Fibroblast of lung (primary cell): ENCODE results near the gene OLFM1. TPM values are rescaled to one million over a fixed set of nuclear protein-coding genes. Genes with fewer than 3 reads are reported as not detected.
"Not testable (repeated sequence)": the region's sequence is repeated elsewhere in the genome, so short reads cannot be mapped to it uniquely, and the experiment has no call there.

Experiments
- DNase-seq, 2 donors: peaks; one replicate each; pipeline versions ENCODE4 v3.0.0 to v3.0.0-alpha.2; 2010; ENCODE audit warnings: low read depth in 2 of 2
- H2AFZ ChIP-seq: 2 replicates; pipeline ENCODE4 v1.5.1; 2012; ENCODE audit warnings: low read length, control low read depth, inconsistent platforms
- H3K27ac ChIP-seq: 2 replicates; pipeline ENCODE4 v1.5.1; 2011; ENCODE audit warnings: low read length, control low read depth; ENCODE audit not compliant: insufficient read depth
- H3K27me3 ChIP-seq: 2 replicates; pipeline ENCODE4 v1.5.1; 2011; ENCODE audit warnings: mild to moderate bottlenecking, low read length; ENCODE audit not compliant: control insufficient read depth, insufficient read depth
- H3K36me3 ChIP-seq: 2 replicates; pipeline ENCODE4 v1.5.1; 2011; ENCODE audit warnings: low read length; ENCODE audit not compliant: control insufficient read depth, insufficient read depth
- H3K4me1 ChIP-seq: 2 replicates; pipeline ENCODE4 v1.5.1; 2011; ENCODE audit warnings: low read length; ENCODE audit not compliant: control insufficient read depth, insufficient read depth; ENCODE audit errors: extremely low read depth
- H3K4me2 ChIP-seq: 2 replicates; pipeline ENCODE4 v1.5.1; 2011; ENCODE audit warnings: low read length, control low read depth; ENCODE audit not compliant: insufficient read depth; ENCODE audit errors: extremely low read depth
- H3K4me3 ChIP-seq, 4 experiments: fragments of 200-600 bp in 1 of 4; sonication (generic) in 1 of 4; replicated peaks in 1 of 4; 2 replicates each; pipeline ENCODE4 v1.5.1; 2011 to 2016; ENCODE audit warnings: low read length in 4 of 4, low read depth in 3 of 4, mild to moderate bottlenecking in 3 of 4, control low read depth in 2 of 4, inconsistent platforms in 1 of 4, mixed read lengths in 1 of 4; ENCODE audit not compliant: insufficient read depth in 1 of 4; ENCODE audit errors: control extremely low read depth in 1 of 4
- H3K79me2 ChIP-seq: 2 replicates; pipeline ENCODE4 v1.5.1; 2012; ENCODE audit warnings: mild to moderate bottlenecking, low read length, inconsistent platforms; ENCODE audit not compliant: control insufficient read depth, insufficient read depth
- H3K9ac ChIP-seq: 2 replicates; pipeline ENCODE4 v1.5.1; 2011; ENCODE audit warnings: mild to moderate bottlenecking, low read length, control low read depth; ENCODE audit not compliant: insufficient read depth
- H3K9me3 ChIP-seq: 2 replicates; pipeline ENCODE4 v1.5.1; 2012; ENCODE audit warnings: low read depth, low read length; ENCODE audit not compliant: control insufficient read depth, insufficient read depth
- H4K20me1 ChIP-seq: 2 replicates; pipeline ENCODE4 v1.5.1; 2011; ENCODE audit warnings: low read length; ENCODE audit not compliant: control insufficient read depth, insufficient read depth; ENCODE audit errors: extremely low read depth
- EZH2 ChIP-seq: IDR thresholded peaks from 2 replicates; pipeline ENCODE4 v1.5.1; 2012; ENCODE audit warnings: low read length, control low read depth, mild to moderate bottlenecking; ENCODE audit errors: missing control alignments
- polyA plus RNA-seq, 2 donors: library from polyadenylated mRNA; depleted of rRNA in 1 of 2; stranded (reverse) in 1 of 2; unstranded in 1 of 2; fragments of >200 nt; gene quantifications; 2 replicates each; pipeline ENCODE4 v1.2.1, GENCODE V29; 2011 to 2012; ENCODE audit warnings: missing spikeins in 1 of 2
- total RNA-seq: library from RNA; depleted of rRNA; stranded (reverse); fragments of >200 nt; gene quantifications from 2 replicates; pipeline ENCODE4 v1.2.1, GENCODE V29; 2014
- TF ChIP-seq, protein P1 (sequence below), 2 donors: IDR thresholded peaks in 1 of 2; conservative IDR thresholded peaks in 1 of 2; 1 replicate in 1 of 2; 2 replicates in 1 of 2; pipeline ENCODE4 v1.5.1; 2011 to 2012; ENCODE audit warnings: low read length in 2 of 2, control low read depth in 1 of 2, inconsistent platforms in 1 of 2, low read depth in 1 of 2, mild to moderate bottlenecking in 1 of 2

The OLFM1 gene
- total and polyA plus RNA-seq, 2 donors (not counting 1 experiment from before 2014, with no cell fraction given): 2.0 to 7.6 TPM

DNA sequence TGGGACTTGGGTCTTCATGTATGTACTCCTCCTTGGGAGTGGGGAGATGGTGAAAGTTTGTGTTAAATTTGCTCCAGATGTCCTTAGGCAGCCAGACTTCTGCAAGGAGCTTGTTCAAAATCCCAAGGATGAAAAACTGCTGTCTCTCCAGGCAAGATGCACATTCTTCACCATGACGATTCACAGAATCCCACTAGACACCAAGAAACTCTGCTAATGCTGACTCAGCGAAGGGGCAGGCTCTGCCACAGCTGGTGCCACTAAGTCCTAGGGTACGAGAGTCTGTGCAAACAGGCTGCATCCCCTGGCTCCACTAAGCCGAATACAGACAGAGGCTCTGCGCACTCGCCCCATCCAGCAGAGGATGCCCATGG, 71.1 kb downstream of the OLFM1 start:
- Histone ChIP-seq H2AFZ (no peak overlapping the region), H3K79me2 (no peaks in the 10 kb centered on the region), H4K20me1 (no peaks in the 10 kb centered on the region), H3K9ac (no peak overlapping the region), H3K4me2 (no peak overlapping the region), H3K4me1 (no peaks in the 10 kb centered on the region), H3K27ac (no peak overlapping the region), H3K36me3 (no peaks in the 10 kb centered on the region), H3K4me3 (no peak overlapping the region), H3K9me3 (no peaks in the 10 kb centered on the region), H3K27me3 (no peaks in the 10 kb centered on the region)
- TF ChIP-seq EZH2: no peak
- TF ChIP-seq, protein P1, sequence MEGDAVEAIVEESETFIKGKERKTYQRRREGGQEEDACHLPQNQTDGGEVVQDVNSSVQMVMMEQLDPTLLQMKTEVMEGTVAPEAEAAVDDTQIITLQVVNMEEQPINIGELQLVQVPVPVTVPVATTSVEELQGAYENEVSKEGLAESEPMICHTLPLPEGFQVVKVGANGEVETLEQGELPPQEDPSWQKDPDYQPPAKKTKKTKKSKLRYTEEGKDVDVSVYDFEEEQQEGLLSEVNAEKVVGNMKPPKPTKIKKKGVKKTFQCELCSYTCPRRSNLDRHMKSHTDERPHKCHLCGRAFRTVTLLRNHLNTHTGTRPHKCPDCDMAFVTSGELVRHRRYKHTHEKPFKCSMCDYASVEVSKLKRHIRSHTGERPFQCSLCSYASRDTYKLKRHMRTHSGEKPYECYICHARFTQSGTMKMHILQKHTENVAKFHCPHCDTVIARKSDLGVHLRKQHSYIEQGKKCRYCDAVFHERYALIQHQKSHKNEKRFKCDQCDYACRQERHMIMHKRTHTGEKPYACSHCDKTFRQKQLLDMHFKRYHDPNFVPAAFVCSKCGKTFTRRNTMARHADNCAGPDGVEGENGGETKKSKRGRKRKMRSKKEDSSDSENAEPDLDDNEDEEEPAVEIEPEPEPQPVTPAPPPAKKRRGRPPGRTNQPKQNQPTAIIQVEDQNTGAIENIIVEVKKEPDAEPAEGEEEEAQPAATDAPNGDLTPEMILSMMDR (conservative IDR thresholded peaks at IDR 0.05 in 1 of 2, IDR thresholded peaks at IDR 0.05 in 1 of 2; ENCODE audit: low read depth in 1 of 2, low read length in 2 of 2): no peak
- DNase-seq: no peak

DNA sequence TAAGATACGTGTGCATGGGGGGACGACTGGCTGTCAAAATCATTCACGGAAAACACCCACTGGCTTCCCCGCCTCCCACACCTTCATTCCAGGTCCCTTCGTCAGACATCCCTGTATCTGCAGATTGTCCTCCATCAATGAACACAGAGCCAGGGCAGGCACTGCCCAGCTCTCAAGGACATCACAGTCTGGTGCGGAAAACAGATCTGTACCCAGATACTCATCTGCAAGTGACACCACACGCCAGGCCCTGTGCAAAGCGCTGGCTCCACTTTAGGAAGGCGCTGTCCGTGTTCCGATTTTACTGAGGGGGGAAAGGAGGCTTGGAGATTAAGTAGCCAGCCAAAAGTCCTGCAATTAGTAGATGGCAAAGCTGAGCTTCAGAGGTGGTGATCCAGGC, 72.3 kb downstream of the OLFM1 start:
- H4K20me1 ChIP-seq: no peaks in the 10 kb centered on the region
- H3K79me2 ChIP-seq: no peaks in the 10 kb centered on the region
- no peaks in the 10 kb centered on the region for H3K36me3 ChIP-seq
- H2AFZ ChIP-seq: no peak overlapping the region
- no peaks in the 10 kb centered on the region for H3K27me3 ChIP-seq
- no peak overlapping the region for H3K9ac ChIP-seq
- no peak for DNase-seq
- H3K4me1 ChIP-seq: no peaks in the 10 kb centered on the region
- H3K4me2 ChIP-seq: no peak overlapping the region
- H3K27ac ChIP-seq: no peak overlapping the region
- no peak overlapping the region for H3K4me3 ChIP-seq
- no peaks in the 10 kb centered on the region for H3K9me3 ChIP-seq
- TF ChIP-seq EZH2: no peak
- TF ChIP-seq, protein P1 (conservative IDR thresholded peaks at IDR 0.05 in 1 of 2, IDR thresholded peaks at IDR 0.05 in 1 of 2; ENCODE audit: low read depth in 1 of 2, low read length in 2 of 2): no peak

DNA sequence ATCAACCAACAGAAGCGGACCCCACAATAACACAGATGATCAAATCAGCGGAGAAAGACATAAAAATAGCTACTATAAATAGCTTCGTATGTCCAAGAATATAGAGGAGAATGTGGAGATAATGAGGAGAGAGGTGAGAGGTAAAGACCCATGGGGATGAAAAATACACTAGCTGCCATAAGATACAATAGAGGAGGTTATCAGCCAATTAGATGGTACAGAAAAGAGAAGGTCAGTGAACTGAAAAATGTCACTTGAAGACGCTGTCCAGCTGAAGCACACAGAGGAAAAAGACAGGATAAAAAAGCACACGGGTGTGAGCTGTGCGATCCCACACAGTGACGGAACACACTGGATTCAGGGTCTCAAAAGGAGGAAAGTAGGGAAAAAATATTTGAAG, 73.4 kb downstream of the OLFM1 start:
- Histone ChIP-seq H3K9ac (no peak overlapping the region), H3K79me2 (no peaks in the 10 kb centered on the region), H4K20me1 (no peaks in the 10 kb centered on the region), H3K4me3 (no peak overlapping the region), H3K4me2 (no peak overlapping the region), H3K36me3 (no peaks in the 10 kb centered on the region), H2AFZ (no peak overlapping the region), H3K27ac (no peak overlapping the region), H3K27me3 (no peaks in the 10 kb centered on the region), H3K4me1 (no peaks in the 10 kb centered on the region), H3K9me3 (no peaks in the 10 kb centered on the region)
- DNase-seq: no peak
- TF ChIP-seq EZH2: no peak
- TF ChIP-seq, protein P1 (conservative IDR thresholded peaks at IDR 0.05 in 1 of 2, IDR thresholded peaks at IDR 0.05 in 1 of 2; ENCODE audit: low read depth in 1 of 2, low read length in 2 of 2): no peak

DNA sequence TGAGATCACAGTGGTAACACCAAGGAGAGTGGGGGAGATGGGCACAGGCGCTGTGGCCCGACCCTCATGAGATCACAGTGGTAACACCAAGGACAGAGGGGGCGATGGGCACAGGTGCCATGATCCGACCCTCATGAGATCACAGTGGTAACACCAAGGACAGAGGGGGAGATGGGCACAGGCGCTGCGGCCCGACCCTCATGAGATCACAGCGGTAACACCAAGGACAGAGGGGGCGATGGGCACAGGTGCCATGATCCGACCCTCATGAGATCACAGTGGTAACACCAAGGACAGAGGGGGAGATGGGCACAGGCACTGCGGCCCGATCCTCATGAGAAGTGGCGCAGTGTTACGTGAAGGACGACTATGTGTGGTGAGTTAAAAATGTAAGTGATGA, 75.1 kb downstream of the OLFM1 start:
- H3K4me2 ChIP-seq, H3K27ac ChIP-seq, DNase-seq, H3K27me3 ChIP-seq, H3K79me2 ChIP-seq, H3K4me1 ChIP-seq, H3K9ac ChIP-seq, H3K9me3 ChIP-seq, H4K20me1 ChIP-seq, H2AFZ ChIP-seq, H3K36me3 ChIP-seq, H3K4me3 ChIP-seq: not testable (repeated sequence)
